Mesothelial cell of epicardium (in vitro differentiated cells): Measurements from ENCODE around the gene GMCL2. TPM values are rescaled to one million over a fixed set of nuclear protein-coding genes. Genes with fewer than 3 reads are reported as not detected.

Source experiments
- DNase-seq, 2 experiments: peaks; one replicate each; pipeline ENCODE4 v3.0.0; 2021; ENCODE audit warnings: low spot score in 2 of 2; ENCODE audit not compliant: unreplicated experiment in 2 of 2
- H3K27ac Mint-ChIP-seq: 2 replicates; pipeline ENCODE4 v1.8.0; 2021; ENCODE audit warnings: mixed read lengths
- H3K27me3 Mint-ChIP-seq: 2 replicates; pipeline ENCODE4 v1.8.0; 2021; ENCODE audit warnings: low read depth, mixed read lengths
- H3K36me3 Mint-ChIP-seq: 2 replicates; pipeline ENCODE4 v1.8.0; 2021; ENCODE audit warnings: mixed read lengths
- H3K4me1 Mint-ChIP-seq: 2 replicates; pipeline ENCODE4 v1.8.0; 2021; ENCODE audit warnings: mixed read lengths
- H3K4me3 Mint-ChIP-seq: 2 replicates; pipeline ENCODE4 v1.8.0; 2021; ENCODE audit warnings: mild to moderate bottlenecking, moderate library complexity, mixed read lengths
- H3K9me3 Mint-ChIP-seq: 2 replicates; pipeline ENCODE4 v1.8.0; 2021; ENCODE audit warnings: mixed read lengths
- total RNA-seq: library from RNA; stranded (reverse); gene quantifications from 3 replicates; pipeline ENCODE4 v1.2.1, GENCODE V29; 2021
- TF ChIP-seq, protein P1 (sequence below): fragments of 200-600 bp; sonication (generic); IDR thresholded peaks from one replicate; pipeline ENCODE4 v1.5.0; 2021; ENCODE audit warnings: antibody characterized with exemption; ENCODE audit not compliant: unreplicated experiment

GMCL2 gene
- total RNA-seq, 1 donor from 2014 or later, result not detected

DNA sequence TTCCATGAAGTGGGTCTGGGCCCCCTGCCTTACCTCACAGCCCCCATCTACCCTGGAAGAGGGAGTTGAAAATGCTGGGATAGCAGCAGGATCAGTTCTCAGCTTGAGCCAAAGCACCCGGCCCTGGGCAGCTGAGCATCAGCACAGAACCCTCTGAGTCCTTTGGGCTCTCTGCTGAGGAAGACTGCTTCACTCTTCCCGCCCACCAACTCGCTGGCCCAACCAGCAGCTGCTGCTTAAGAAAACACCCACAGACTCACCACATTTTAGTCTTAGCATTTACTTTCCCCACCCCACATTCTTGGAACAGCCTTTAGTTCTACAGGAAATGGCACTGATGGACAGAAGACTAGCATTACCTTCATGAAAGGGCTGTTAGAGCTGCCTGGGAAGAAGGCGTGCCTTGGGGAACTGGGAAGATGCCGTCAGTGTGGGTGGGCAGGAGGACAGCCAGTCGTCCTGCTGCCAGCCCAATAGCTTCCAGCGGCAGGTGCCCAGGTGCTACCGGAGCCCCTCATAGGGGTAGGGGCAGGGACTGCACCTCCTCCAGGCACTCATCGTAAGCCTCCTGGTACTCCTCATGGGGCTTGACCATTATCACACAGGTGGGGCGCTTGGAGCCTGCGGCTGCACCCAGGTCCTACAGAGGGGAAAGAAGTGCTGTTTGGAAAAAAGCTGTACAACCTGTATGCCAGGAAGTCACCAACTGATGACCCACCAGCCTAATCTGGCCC, 37.8 kb downstream of the GMCL2 start:
- peaks cover 12% of the 10 kb centered on the region for H3K4me1 Mint-ChIP-seq
- H3K4me3 Mint-ChIP-seq, result no peak overlapping the region
- peaks cover 20% of the 10 kb centered on the region for H3K36me3 Mint-ChIP-seq
- DNase-seq, result no peak
- H3K27ac Mint-ChIP-seq, result no peak overlapping the region
- no peaks in the 10 kb centered on the region for H3K9me3 Mint-ChIP-seq
- H3K27me3 Mint-ChIP-seq, result no peaks in the 10 kb centered on the region
- TF ChIP-seq, protein P1, sequence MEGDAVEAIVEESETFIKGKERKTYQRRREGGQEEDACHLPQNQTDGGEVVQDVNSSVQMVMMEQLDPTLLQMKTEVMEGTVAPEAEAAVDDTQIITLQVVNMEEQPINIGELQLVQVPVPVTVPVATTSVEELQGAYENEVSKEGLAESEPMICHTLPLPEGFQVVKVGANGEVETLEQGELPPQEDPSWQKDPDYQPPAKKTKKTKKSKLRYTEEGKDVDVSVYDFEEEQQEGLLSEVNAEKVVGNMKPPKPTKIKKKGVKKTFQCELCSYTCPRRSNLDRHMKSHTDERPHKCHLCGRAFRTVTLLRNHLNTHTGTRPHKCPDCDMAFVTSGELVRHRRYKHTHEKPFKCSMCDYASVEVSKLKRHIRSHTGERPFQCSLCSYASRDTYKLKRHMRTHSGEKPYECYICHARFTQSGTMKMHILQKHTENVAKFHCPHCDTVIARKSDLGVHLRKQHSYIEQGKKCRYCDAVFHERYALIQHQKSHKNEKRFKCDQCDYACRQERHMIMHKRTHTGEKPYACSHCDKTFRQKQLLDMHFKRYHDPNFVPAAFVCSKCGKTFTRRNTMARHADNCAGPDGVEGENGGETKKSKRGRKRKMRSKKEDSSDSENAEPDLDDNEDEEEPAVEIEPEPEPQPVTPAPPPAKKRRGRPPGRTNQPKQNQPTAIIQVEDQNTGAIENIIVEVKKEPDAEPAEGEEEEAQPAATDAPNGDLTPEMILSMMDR, result no peak

DNA sequence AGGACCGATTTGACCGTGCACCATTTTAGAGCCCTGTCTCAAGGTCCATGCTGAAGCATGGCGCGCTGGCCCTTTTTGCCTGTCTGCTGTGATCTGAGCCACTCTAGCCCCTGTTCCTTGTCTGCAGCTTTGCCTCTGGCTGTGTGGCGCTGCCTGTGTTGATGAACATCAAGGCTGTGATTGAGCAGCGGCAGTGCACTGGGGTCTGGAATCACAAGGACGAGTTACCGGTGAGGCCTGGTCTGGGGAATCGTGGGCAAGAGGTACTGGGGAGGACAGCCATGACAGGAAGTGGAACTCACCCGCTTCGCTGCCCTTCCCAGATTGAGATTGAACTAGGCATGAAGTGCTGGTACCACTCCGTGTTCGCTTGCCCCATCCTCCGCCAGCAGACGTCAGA, 39.8 kb downstream of the GMCL2 start:
- Mint-ChIP-seq H3K4me1 (peaks cover 2% of the 10 kb centered on the region), H3K27ac (no peak overlapping the region), H3K9me3 (no peaks in the 10 kb centered on the region), H3K36me3 (peaks cover 27% of the 10 kb centered on the region), H3K27me3 (no peaks in the 10 kb centered on the region), H3K4me3 (no peak overlapping the region)
- DNase-seq, result no peak
- TF ChIP-seq, protein P1, result no peak

DNA sequence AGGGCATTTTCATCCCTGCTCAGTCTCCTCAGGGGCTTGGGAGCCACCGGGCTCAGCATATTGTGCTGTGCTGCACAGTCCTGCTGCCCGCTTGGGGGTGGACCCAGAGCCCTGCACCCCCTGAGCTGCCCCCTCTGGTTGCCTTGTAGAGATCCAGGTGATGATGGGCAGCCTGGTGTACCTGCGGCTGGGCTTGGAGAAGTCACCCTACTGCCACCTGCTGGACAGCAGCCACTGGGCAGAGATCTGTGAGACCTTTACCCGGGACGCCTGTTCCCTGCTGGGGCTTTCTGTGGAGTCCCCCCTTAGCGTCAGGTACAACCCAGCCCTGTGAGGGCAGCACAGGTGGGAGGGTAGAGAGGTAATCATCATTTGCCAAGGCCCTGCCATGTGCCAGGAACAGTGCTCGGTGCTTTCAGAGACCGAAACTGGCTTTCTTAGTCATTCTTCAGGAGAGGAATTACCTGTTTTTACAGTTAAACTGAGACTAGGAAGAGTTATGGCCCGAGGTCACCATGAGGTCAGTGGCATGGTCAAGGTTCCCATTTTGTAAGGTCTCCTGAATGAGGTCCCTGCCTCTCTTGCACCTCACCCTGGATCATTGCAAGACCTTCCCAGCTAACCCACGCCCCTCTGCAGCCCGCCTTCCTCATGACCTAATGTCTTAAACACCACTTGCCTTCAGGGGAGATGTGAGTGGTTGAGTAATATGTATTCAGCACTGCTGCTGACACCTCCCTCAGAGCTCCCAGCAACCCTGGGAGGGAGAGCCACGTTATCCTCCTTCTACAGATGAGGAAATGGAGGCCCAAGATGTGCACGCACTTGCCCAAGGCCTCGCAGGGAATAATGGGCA, 41.0 kb downstream of the GMCL2 start:
- TF ChIP-seq, protein P1, result peak; percentile 75
- H3K9me3 Mint-ChIP-seq, result no peaks in the 10 kb centered on the region
- DNase-seq, result peak; percentile 57 to 79
- H3K4me1 Mint-ChIP-seq, result no peaks in the 10 kb centered on the region
- no peak overlapping the region for H3K4me3 Mint-ChIP-seq
- peak overlapping the region; percentile 59 for H3K27ac Mint-ChIP-seq
- H3K36me3 Mint-ChIP-seq, result peaks cover 30% of the 10 kb centered on the region
- H3K27me3 Mint-ChIP-seq, result no peaks in the 10 kb centered on the region

DNA sequence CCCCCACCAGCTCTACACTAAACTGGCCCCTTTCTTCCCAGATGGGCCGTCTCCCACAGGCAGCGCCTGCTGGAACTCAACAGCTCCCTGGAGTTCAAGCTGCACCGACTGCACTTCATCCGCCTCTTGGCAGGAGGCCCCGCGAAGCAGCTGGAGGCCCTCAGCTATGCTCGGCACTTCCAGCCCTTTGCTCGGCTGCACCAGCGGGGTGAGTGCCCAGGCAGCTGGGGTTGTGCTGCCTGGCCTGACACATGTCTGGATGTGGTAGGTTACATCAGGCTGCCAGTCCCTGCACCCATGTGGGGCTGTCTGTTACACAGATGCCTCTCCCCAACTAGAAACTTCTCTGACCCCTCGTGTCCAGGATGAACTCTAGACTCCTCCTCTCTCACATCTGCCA, 43.3 kb downstream of the GMCL2 start:
- no peak overlapping the region for H3K27ac Mint-ChIP-seq
- no peaks in the 10 kb centered on the region for H3K4me1 Mint-ChIP-seq
- no peak overlapping the region for H3K4me3 Mint-ChIP-seq
- DNase-seq, result no peak
- peaks cover 31% of the 10 kb centered on the region for H3K36me3 Mint-ChIP-seq
- no peaks in the 10 kb centered on the region for H3K27me3 Mint-ChIP-seq
- TF ChIP-seq, protein P1, result no peak
- H3K9me3 Mint-ChIP-seq, result no peaks in the 10 kb centered on the region

DNA sequence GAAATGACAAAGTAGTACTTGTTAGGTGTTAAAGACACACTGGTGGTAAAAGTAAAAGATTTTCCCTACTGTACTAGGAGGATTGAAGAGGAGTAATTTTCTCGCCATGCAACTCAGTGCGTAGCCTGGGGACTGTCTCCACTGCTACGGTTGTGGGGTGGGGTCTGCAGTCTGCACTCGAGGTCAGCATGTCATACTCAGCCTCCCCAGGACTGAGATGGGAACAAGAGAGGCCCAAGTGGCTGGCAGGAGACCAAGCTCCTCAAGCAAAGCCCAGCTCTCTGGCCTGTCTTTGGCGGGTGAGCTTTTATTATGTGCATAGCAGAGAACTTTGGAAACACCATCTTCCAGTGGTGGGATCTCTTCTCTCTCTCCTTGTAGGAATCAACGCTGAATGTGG, 43.9 kb downstream of the GMCL2 start:
- DNase-seq, result no peak
- peaks cover 28% of the 10 kb centered on the region for H3K36me3 Mint-ChIP-seq
- TF ChIP-seq, protein P1, result no peak
- H3K4me3 Mint-ChIP-seq, result no peak overlapping the region
- no peaks in the 10 kb centered on the region for H3K9me3 Mint-ChIP-seq
- no peak overlapping the region for H3K27ac Mint-ChIP-seq
- no peaks in the 10 kb centered on the region for H3K4me1 Mint-ChIP-seq
- H3K27me3 Mint-ChIP-seq, result no peaks in the 10 kb centered on the region
